SK-N-SH treated with all-trans-retinoic acid at 6 μM for 48 hours (cell line): ENCODE measurements around the gene TMEM143.

Source experiments
- ATAC-seq: fragments of 200-7000 bp; cut with Tn5 transposase; 3 replicates; pipeline ENCODE4 v1.9.1; 2020; ENCODE audit warnings: mild to moderate bottlenecking, moderate library complexity
- ARNTL ChIP-seq: fragments of 450-650 bp; formaldehyde crosslinking; IDR thresholded peaks from 2 replicates; pipeline ENCODE4 v1.5.0; 2020; ENCODE audit warnings: low read depth, mild to moderate bottlenecking, moderate library complexity, borderline replicate concordance
- BACH2 ChIP-seq: fragments of 250-450 bp; sonication (Bioruptor Pico); IDR thresholded peaks from 2 replicates; pipeline ENCODE4 v1.9.0; 2021; ENCODE audit warnings: mild to moderate bottlenecking, borderline replicate concordance
- CREB5 ChIP-seq: fragments of 250-450 bp; sonication (Bioruptor Pico); IDR thresholded peaks from 2 replicates; pipeline ENCODE4 v1.5.1; 2020; ENCODE audit warnings: low read depth, mild to moderate bottlenecking, moderate library complexity
- CSDC2 ChIP-seq: fragments of 250-450 bp; sonication (Bioruptor Pico); IDR thresholded peaks from 2 replicates; pipeline ENCODE4 v1.5.0; 2020; ENCODE audit warnings: mild to moderate bottlenecking, moderate library complexity
- CSRNP3 ChIP-seq: fragments of 250-450 bp; sonication (Bioruptor Pico); IDR thresholded peaks from 2 replicates; pipeline ENCODE4 v1.5.1; 2021; ENCODE audit warnings: mild to moderate bottlenecking, moderate library complexity
- ESRRG ChIP-seq: fragments of 250-450 bp; sonication (Bioruptor Pico); IDR thresholded peaks from 2 replicates; pipeline ENCODE4 v1.6.1; 2021; ENCODE audit warnings: mild to moderate bottlenecking
- GLIS3 ChIP-seq: fragments of 250-450 bp; sonication (Bioruptor Pico); IDR thresholded peaks from 2 replicates; pipeline ENCODE4 v1.5.0; 2020; ENCODE audit warnings: mild to moderate bottlenecking, moderate library complexity
- ISL1 ChIP-seq: fragments of 250-450 bp; sonication (Bioruptor Pico); IDR thresholded peaks from 2 replicates; pipeline ENCODE4 v2.1.2; 2022; ENCODE audit warnings: mild to moderate bottlenecking, moderate library complexity
- OSR1 ChIP-seq: fragments of 250-450 bp; sonication (Bioruptor Pico); IDR thresholded peaks from 2 replicates; pipeline ENCODE4 v1.8.0; 2022; ENCODE audit warnings: moderate library complexity, mild to moderate bottlenecking, inconsistent platforms
- PPARA ChIP-seq: fragments of 250-450 bp; sonication (Bioruptor Pico); IDR thresholded peaks from 2 replicates; pipeline ENCODE4 v1.5.0; 2020; ENCODE audit warnings: mild to moderate bottlenecking, borderline replicate concordance
- RARB ChIP-seq: fragments of 250-450 bp; sonication (Bioruptor Pico); IDR thresholded peaks from 2 replicates; pipeline ENCODE4 v1.8.0; 2021; ENCODE audit warnings: mild to moderate bottlenecking, moderate library complexity
- SNAI2 ChIP-seq: fragments of 250-450 bp; sonication (Bioruptor Pico); IDR thresholded peaks from 2 replicates; pipeline ENCODE4 v1.5.0; 2020; ENCODE audit warnings: mild to moderate bottlenecking, moderate library complexity
- TCF4 ChIP-seq: fragments of 250-450 bp; sonication (Bioruptor Pico); IDR thresholded peaks from 2 replicates; pipeline ENCODE4 v1.8.0; 2021; ENCODE audit warnings: mild to moderate bottlenecking, moderate library complexity, borderline replicate concordance
- TOX ChIP-seq: fragments of 250-450 bp; sonication (Bioruptor Pico); IDR thresholded peaks from 2 replicates; pipeline ENCODE4 v1.8.0; 2021; ENCODE audit warnings: mild to moderate bottlenecking, moderate library complexity, borderline replicate concordance
- TSHZ2 ChIP-seq: fragments of 250-450 bp; sonication (Bioruptor Pico); IDR thresholded peaks from 2 replicates; pipeline ENCODE4 v1.5.0; 2020; ENCODE audit warnings: mild to moderate bottlenecking, moderate library complexity
- ZC3H10 ChIP-seq: fragments of 250-450 bp; sonication (Bioruptor Pico); IDR thresholded peaks from 2 replicates; pipeline ENCODE4 v1.5.1; 2021; ENCODE audit warnings: mild to moderate bottlenecking, moderate library complexity
- ZFP30 ChIP-seq: fragments of 450-650 bp; formaldehyde crosslinking; IDR thresholded peaks from 2 replicates; pipeline ENCODE4 v1.5.0; 2022; ENCODE audit warnings: mild to moderate bottlenecking, moderate library complexity
- ZNF565 ChIP-seq: fragments of 450-650 bp; formaldehyde crosslinking; conservative IDR thresholded peaks from 2 replicates; pipeline ENCODE4 v1.5.0; 2020; ENCODE audit warnings: low read depth, mild to moderate bottlenecking, moderate library complexity
- ZNF70 ChIP-seq: fragments of 450-650 bp; formaldehyde crosslinking; IDR thresholded peaks from 2 replicates; pipeline ENCODE4 v1.5.0; 2020; ENCODE audit warnings: mild to moderate bottlenecking, moderate library complexity
- ZNF8 ChIP-seq: fragments of 450-650 bp; formaldehyde crosslinking; IDR thresholded peaks from 2 replicates; pipeline ENCODE4 v1.5.0; 2020; ENCODE audit warnings: mild to moderate bottlenecking, moderate library complexity
- TF ChIP-seq, protein P1 (sequence below): fragments of 250-450 bp; sonication (Bioruptor Pico); IDR thresholded peaks from 2 replicates; pipeline ENCODE4 v1.8.0; 2020; ENCODE audit warnings: mild to moderate bottlenecking, moderate library complexity, borderline replicate concordance

TMEM143 gene

GRCh38 chr19:48361912-48362311 lies 1.8 kb downstream of the TMEM143 start (continued):
- TF ChIP-seq TSHZ2 (CRISPR knock-in tag) (no peak), TCF4 (CRISPR knock-in tag) (no peak), PPARA (CRISPR knock-in tag) (no peak), ZNF70 (CRISPR knock-in tag) (no peak), OSR1 (CRISPR knock-in tag) (no peak)
- TF ChIP-seq, protein P1, sequence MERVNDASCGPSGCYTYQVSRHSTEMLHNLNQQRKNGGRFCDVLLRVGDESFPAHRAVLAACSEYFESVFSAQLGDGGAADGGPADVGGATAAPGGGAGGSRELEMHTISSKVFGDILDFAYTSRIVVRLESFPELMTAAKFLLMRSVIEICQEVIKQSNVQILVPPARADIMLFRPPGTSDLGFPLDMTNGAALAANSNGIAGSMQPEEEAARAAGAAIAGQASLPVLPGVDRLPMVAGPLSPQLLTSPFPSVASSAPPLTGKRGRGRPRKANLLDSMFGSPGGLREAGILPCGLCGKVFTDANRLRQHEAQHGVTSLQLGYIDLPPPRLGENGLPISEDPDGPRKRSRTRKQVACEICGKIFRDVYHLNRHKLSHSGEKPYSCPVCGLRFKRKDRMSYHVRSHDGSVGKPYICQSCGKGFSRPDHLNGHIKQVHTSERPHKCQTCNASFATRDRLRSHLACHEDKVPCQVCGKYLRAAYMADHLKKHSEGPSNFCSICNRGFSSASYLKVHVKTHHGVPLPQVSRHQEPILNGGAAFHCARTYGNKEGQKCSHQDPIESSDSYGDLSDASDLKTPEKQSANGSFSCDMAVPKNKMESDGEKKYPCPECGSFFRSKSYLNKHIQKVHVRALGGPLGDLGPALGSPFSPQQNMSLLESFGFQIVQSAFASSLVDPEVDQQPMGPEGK (CRISPR knock-in tag), result no peak

DNA sequence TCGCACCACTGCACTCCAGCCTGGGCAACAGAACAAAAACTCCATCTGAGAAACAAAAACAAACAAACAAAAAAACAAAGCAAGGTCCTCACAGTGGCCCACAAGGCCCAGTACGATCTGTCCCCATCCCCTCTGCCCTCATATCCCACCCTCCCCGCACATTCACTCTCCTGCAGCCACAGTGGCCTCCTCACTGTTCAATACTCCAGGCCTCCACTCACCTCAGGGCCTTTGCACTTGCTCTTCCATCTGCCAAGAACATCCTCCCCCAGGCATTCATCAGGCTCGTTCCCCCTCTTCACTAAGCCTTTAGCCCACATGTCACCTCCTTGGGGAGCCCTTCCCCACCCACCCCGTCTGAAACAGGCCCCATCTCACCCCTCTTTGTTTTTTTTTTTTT lies 4.6 kb downstream of the TMEM143 start:
- no peak for TF ChIP-seq SNAI2 (CRISPR knock-in tag)
- no peak for TF ChIP-seq ARNTL (CRISPR knock-in tag)
- no peak for TF ChIP-seq PPARA (CRISPR knock-in tag)
- no peak for TF ChIP-seq ISL1 (CRISPR knock-in tag)
- no peak for TF ChIP-seq TCF4 (CRISPR knock-in tag)
- TF ChIP-seq GLIS3 (CRISPR knock-in tag), result no peak
- no peak for TF ChIP-seq ZNF70 (CRISPR knock-in tag)
- no peak for TF ChIP-seq CSDC2 (CRISPR knock-in tag)
- TF ChIP-seq CREB5 (CRISPR knock-in tag), result no peak
- no peak for TF ChIP-seq ESRRG (CRISPR knock-in tag)
- no peak for TF ChIP-seq OSR1 (CRISPR knock-in tag)
- no peak for TF ChIP-seq TOX
- no peak for ATAC-seq

DNA sequence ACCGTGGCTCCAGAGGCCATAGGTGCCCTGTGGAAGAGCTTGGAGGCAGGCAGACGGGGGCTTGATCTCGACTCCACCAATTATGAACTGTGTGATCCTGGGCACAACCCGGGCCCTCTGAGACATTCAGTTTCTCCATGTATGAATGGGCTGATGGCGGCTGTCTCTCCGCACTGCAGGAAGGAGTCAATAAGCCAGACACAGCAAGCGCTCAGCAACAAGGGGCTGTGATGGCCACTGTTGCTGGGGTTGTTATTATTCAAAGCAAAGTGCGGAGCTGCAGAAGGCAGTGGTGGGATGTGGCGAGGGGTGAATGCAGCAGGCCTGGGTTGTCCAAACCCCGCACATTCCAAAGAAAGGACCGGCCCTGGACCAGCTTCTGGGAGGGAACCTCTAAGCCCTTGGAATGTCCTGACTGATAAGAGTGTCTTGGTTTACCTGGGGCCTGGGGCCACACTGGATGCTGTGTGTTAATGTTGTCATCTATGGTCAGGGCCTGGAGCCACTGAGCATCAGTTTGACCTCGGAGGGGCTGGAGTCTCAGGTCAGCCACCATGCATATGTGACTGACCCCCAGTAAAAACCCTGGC lies 8.3 kb downstream of the TMEM143 start:
- ATAC-seq, result no peak
- TF ChIP-seq CREB5 (CRISPR knock-in tag) (no peak), ZNF70 (CRISPR knock-in tag) (no peak), ZNF8 (CRISPR knock-in tag) (no peak), ISL1 (CRISPR knock-in tag) (no peak), OSR1 (CRISPR knock-in tag) (no peak), TSHZ2 (CRISPR knock-in tag) (no peak), TCF4 (CRISPR knock-in tag) (no peak), ARNTL (CRISPR knock-in tag) (no peak), CSRNP3 (CRISPR knock-in tag) (no peak), CSDC2 (CRISPR knock-in tag) (no peak), ZC3H10 (no peak), BACH2 (CRISPR knock-in tag) (no peak), RARB (CRISPR knock-in tag) (no peak), ZFP30 (CRISPR knock-in tag) (no peak), ZNF565 (CRISPR knock-in tag) (no peak)
- TF ChIP-seq, protein P1 (CRISPR knock-in tag), result no peak
